Loucy (cell line): ENCODE measurements around the gene ACOXL.

Experiments
- CTCF ChIP-seq: fragments of 200-600 bp; sonication (generic); conservative IDR thresholded peaks from 2 replicates; pipeline ENCODE4 v1.5.1; 2014; ENCODE audit warnings: mild to moderate bottlenecking, antibody characterized with exemption, low read length
- EZH2phosphoT487 ChIP-seq: fragments of 200-600 bp; IDR thresholded peaks from 2 replicates; pipeline ENCODE4 v1.6.1; 2018; ENCODE audit warnings: antibody characterized with exemption, mild to moderate bottlenecking, moderate library complexity, borderline replicate concordance

DNA sequence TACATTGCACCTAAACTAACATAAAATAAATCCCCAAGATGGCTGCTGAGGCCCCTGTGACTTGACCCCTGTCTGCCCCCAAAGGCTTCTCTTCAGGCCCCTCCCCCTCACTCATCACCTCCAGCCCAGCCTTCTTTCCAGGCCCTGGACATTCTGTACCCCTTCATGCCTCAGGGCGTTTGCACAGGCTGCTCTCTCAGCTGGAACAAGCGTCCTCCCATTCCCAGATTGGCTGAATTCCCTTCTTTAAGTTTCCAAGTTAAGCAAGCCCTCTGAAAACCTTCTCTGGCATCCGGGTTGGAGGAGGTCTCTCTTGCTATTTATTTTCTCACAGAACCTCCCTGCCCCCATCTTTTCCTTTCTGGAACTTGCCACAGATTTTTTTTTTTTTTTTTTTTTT lies 223.2 kb downstream of the ACOXL start:
- no peak for TF ChIP-seq CTCF
- no peak for TF ChIP-seq EZH2phosphoT487
